22Rv1 (cell line): ENCODE measurements around the gene VARS2.

Source experiments
- CTCF ChIP-seq: fragments of 450-650 bp; IDR thresholded peaks from 2 replicates; pipeline ENCODE4 v1.5.1; 2017; ENCODE audit warnings: mild to moderate bottlenecking
- ZFX ChIP-seq: fragments of 450-650 bp; IDR thresholded peaks from 2 replicates; pipeline ENCODE4 v1.6.1; 2017; ENCODE audit warnings: antibody characterized with exemption, borderline replicate concordance

DNA sequence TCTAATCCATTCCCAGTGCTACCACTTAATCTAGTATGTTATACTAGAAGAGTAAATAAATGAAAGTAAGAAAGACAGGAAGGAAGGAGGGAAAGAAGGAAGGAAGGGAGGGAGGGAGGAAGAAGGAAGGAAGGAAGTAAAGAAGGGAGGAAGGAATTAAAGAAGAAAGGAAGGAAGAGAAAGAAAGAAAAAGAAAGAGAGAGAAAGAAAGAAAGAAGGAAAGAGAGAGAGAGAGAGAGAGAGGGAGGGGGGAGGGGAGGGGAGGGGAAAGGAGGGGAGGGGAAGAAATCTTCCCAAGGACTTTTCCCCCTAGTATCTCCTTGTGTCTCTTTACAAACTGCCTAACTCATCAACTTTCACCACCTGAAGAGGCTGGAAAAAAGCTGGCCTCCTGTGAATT is 48.7 kb downstream of the VARS2 start:
- TF ChIP-seq ZFX (no peak), CTCF (no peak)
